ENCODE results near the gene ENTPD2. TPM values are rescaled to one million over a fixed set of nuclear protein-coding genes. Genes with fewer than 3 reads are reported as not detected.
"Not testable (repeated sequence)": the region's sequence is repeated elsewhere in the genome, so short reads cannot be mapped to it uniquely, and the experiment has no call there.

The ENTPD2 gene
- total and polyA plus RNA-seq, 2 experiments from 2014 or later = 1.8 to 1.9 TPM

- H2AFZ ChIP-seq = no peak overlapping the region
- no peak overlapping the region for H3K4me2 ChIP-seq
- Mint-ChIP-seq H3K36me3 (ENCODE audit: low read depth) (no peaks in the 10 kb centered on the region; the same call in 2 of the 3 replicates), H3K27ac (no peak overlapping the region), H3K4me1 (peaks cover 10% of the 10 kb centered on the region), H3K9me3 (no peaks in the 10 kb centered on the region), H3K4me3 (no peak overlapping the region), H3K27me3 (ENCODE audit: insufficient read depth, low read depth, poor library complexity) (peaks cover 3% of the 10 kb centered on the region)
- peak; percentile 82 for DNase-seq (ENCODE audit: low spot score)
- H3F3A ChIP-seq (replicated peaks; ENCODE audit: low read depth) = peaks cover 7% of the 10 kb centered on the region; the same call in 1 of the 2 replicates
- peak; percentile 72 for ATAC-seq
- peaks cover 12% of the 10 kb centered on the region; the same call in 1 of the 2 replicates for H3K4me1 ChIP-seq (ENCODE audit: insufficient read depth)
- no peaks in the 10 kb centered on the region for H3K9me2 ChIP-seq (ENCODE audit: insufficient read depth)
- H3K36me3 ChIP-seq (ENCODE audit: insufficient read depth) = no peaks in the 10 kb centered on the region; the same call in 1 of the 2 replicates
- H3K27me3 ChIP-seq (ENCODE audit: insufficient read depth) = peaks cover 7% of the 10 kb centered on the region; the same call in 1 of the 2 replicates
- H3K27ac ChIP-seq (ENCODE audit: low read depth) = no peak overlapping the region
- H4K20me1 ChIP-seq (replicated peaks; ENCODE audit: insufficient read depth) = peaks cover 11% of the 10 kb centered on the region; the same call in 1 of the 2 replicates
- H3K4me3 ChIP-seq = no peak overlapping the region
- H3K79me2 ChIP-seq (replicated peaks; ENCODE audit: insufficient read depth) = peaks cover 10% of the 10 kb centered on the region; the same call in 1 of the 2 replicates
- TF ChIP-seq STAT1 (IDR thresholded peaks at IDR 0.05; ENCODE audit: unreplicated experiment) = no peak
- TF ChIP-seq, protein P1, sequence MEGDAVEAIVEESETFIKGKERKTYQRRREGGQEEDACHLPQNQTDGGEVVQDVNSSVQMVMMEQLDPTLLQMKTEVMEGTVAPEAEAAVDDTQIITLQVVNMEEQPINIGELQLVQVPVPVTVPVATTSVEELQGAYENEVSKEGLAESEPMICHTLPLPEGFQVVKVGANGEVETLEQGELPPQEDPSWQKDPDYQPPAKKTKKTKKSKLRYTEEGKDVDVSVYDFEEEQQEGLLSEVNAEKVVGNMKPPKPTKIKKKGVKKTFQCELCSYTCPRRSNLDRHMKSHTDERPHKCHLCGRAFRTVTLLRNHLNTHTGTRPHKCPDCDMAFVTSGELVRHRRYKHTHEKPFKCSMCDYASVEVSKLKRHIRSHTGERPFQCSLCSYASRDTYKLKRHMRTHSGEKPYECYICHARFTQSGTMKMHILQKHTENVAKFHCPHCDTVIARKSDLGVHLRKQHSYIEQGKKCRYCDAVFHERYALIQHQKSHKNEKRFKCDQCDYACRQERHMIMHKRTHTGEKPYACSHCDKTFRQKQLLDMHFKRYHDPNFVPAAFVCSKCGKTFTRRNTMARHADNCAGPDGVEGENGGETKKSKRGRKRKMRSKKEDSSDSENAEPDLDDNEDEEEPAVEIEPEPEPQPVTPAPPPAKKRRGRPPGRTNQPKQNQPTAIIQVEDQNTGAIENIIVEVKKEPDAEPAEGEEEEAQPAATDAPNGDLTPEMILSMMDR (conservative IDR thresholded peaks at IDR 0.05; ENCODE audit: low read depth in 2 of 2) = peak; percentile 79 to 92
- no peak for TF ChIP-seq ZNF114 (CRISPR knock-in tag; IDR thresholded peaks at IDR 0.05)
- TF ChIP-seq EZH2phosphoT487 (IDR thresholded peaks at IDR 0.05; ENCODE audit: unreplicated experiment) = no peak
- TF ChIP-seq CREB1 (CRISPR knock-in tag; IDR thresholded peaks at IDR 0.05; ENCODE audit: low read depth) = peak; percentile 41; the same call in 1 of the 2 replicates
These were observed 10.4 kb upstream of the ENTPD2 start for GRCh38 chr9:137064027-137064879.

DNA sequence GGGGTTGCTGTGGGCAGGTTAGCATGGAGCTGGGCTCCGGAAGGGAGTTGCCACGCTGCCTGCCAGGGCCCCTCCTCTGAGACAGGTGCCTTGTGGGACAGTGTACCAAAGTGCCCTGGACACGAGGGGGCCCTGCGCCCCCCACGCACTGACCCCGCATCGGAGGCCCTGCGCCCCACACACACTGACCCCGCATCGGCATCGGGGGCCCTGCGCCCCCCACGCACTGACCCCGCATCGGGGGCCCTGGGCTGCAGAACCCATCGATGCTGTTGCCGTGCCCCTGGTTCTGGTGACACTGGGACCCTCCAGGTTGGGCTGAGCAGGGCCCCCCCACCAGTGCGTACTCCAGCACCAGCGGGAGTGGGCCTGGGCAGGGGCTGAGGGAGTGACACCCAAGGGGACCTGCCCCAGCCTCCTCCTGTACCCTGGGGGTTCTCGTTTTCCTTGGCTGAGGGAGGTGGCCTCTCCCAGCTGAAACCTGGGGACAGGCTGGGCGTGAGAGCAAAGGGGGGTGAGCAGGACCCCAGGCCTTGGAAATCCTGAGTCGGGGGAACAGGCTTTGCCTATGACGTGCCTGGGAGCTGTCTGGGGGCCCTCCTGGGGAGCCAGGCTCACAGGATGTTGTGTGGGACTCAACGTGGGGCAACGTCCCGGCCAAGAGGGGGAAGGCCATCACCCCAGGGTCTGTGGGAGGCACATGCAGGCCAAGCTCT is 9.6 kb upstream of the ENTPD2 start:
- Histone ChIP-seq H3K79me2 (replicated peaks; ENCODE audit: insufficient read depth) (peaks cover 7% of the 10 kb centered on the region; the same call in 1 of the 2 replicates), H3K36me3 (ENCODE audit: insufficient read depth) (no peaks in the 10 kb centered on the region; the same call in 1 of the 2 replicates), H4K20me1 (replicated peaks; ENCODE audit: insufficient read depth) (peaks cover 3% of the 10 kb centered on the region; the same call in 1 of the 2 replicates), H3K4me2 (no peak overlapping the region), H2AFZ (no peak overlapping the region), H3F3A (replicated peaks; ENCODE audit: low read depth) (peaks cover 7% of the 10 kb centered on the region; the same call in 1 of the 2 replicates), H3K27ac (ENCODE audit: low read depth) (no peak overlapping the region), H3K27me3 (ENCODE audit: insufficient read depth) (peaks cover 4% of the 10 kb centered on the region; the same call in 1 of the 2 replicates), H3K4me1 (ENCODE audit: insufficient read depth) (peaks cover 6% of the 10 kb centered on the region; the same call in 1 of the 2 replicates), H3K4me3 (no peak overlapping the region), H3K9me2 (ENCODE audit: insufficient read depth) (no peaks in the 10 kb centered on the region)
- H3K27me3 Mint-ChIP-seq (ENCODE audit: insufficient read depth, low read depth, poor library complexity) = peaks cover 3% of the 10 kb centered on the region
- DNase-seq (ENCODE audit: low spot score) = no peak
- no peaks in the 10 kb centered on the region; the same call in 2 of the 3 replicates for H3K36me3 Mint-ChIP-seq (ENCODE audit: low read depth)
- TF ChIP-seq, protein P1 (conservative IDR thresholded peaks at IDR 0.05; ENCODE audit: low read depth in 2 of 2) = no peak
- no peak for TF ChIP-seq NANOG (IDR thresholded peaks at IDR 0.05; ENCODE audit: borderline replicate concordance)
- no peak for TF ChIP-seq STAT1 (IDR thresholded peaks at IDR 0.05; ENCODE audit: unreplicated experiment)
- no peak for TF ChIP-seq EZH2 (IDR thresholded peaks at IDR 0.05; ENCODE audit: low read depth, unreplicated experiment)
- no peak for TF ChIP-seq ZNF331 (CRISPR knock-in tag; IDR thresholded peaks at IDR 0.05; ENCODE audit: low read depth)
- no peak overlapping the region for H3K27ac Mint-ChIP-seq
- no peaks in the 10 kb centered on the region for H3K9me3 Mint-ChIP-seq
- peaks cover 10% of the 10 kb centered on the region for H3K4me1 Mint-ChIP-seq
- peak; percentile 2; the same call in 2 of the 3 replicates for ATAC-seq
- H3K4me3 Mint-ChIP-seq = no peak overlapping the region

- not testable (repeated sequence) for ATAC-seq; H3K27me3 ChIP-seq (ENCODE audit: insufficient read depth); H3K4me3 ChIP-seq; H3K27me3 Mint-ChIP-seq (ENCODE audit: insufficient read depth, low read depth, poor library complexity); H3K9me3 Mint-ChIP-seq; H2AFZ ChIP-seq; H3K27ac ChIP-seq (ENCODE audit: low read depth); H3K36me3 ChIP-seq (ENCODE audit: insufficient read depth); H3K4me2 ChIP-seq; H3K27ac Mint-ChIP-seq; H4K20me1 ChIP-seq (replicated peaks; ENCODE audit: insufficient read depth); H3K79me2 ChIP-seq (replicated peaks; ENCODE audit: insufficient read depth); H3K36me3 Mint-ChIP-seq (ENCODE audit: low read depth); H3K4me3 Mint-ChIP-seq; DNase-seq (ENCODE audit: low spot score); H3K4me1 Mint-ChIP-seq; H3K9me2 ChIP-seq (ENCODE audit: insufficient read depth); H3F3A ChIP-seq (replicated peaks; ENCODE audit: low read depth); H3K4me1 ChIP-seq (ENCODE audit: insufficient read depth)
These were observed 8.9 kb upstream of the ENTPD2 start for GRCh38 chr9:137062798-137063197.
